OCI-LY3 (cell line): ENCODE results near the gene TDRD7.

ENCODE experiments used
- H2AFZ ChIP-seq: fragments of 200-600, 300-600 bp; shearing (Covaris generic); 2 replicates; pipeline ENCODE4 v1.6.0; 2014; ENCODE audit warnings: antibody characterized with exemption, low read depth, low read length
- H3K27ac ChIP-seq: fragments of 200-600, 300-600 bp; sonication (generic); 2 replicates; pipeline ENCODE4 v1.5.1; 2014; ENCODE audit warnings: mild to moderate bottlenecking, low read length, moderate library complexity, mixed read lengths
- H3K27me3 ChIP-seq: fragments of 200-600, 300-600 bp; sonication (generic); 2 replicates; pipeline ENCODE4 v1.6.1; 2014; ENCODE audit warnings: low read depth, low read length, mixed read lengths
- H3K36me3 ChIP-seq: fragments of 200-600, 300-600 bp; sonication (generic); replicated peaks from 2 replicates; pipeline ENCODE3; 2014; ENCODE audit warnings: low read depth, low read length, mixed read lengths
- H3K4me1 ChIP-seq: fragments of 300-600, 200-600 bp; sonication (generic); 2 replicates; pipeline ENCODE4 v1.6.1; 2014; ENCODE audit warnings: low read length, mixed read lengths
- H3K4me2 ChIP-seq: fragments of 200-600, 300-600 bp; sonication (generic); 2 replicates; pipeline ENCODE4 v1.6.1; 2014; ENCODE audit warnings: low read length, mixed read lengths
- H3K4me3 ChIP-seq: fragments of 300-600, 200-600 bp; sonication (generic); 2 replicates; pipeline ENCODE4 v1.5.1; 2014; ENCODE audit warnings: antibody characterized with exemption, mild to moderate bottlenecking, low read length, moderate library complexity
- H3K79me2 ChIP-seq: fragments of 300-600, 200-600 bp; shearing (Covaris generic); 2 replicates; pipeline ENCODE4 v1.6.1; 2014; ENCODE audit warnings: mild to moderate bottlenecking, low read length, mixed read lengths
- H3K9ac ChIP-seq: fragments of 300-600, 200-600 bp; shearing (Covaris generic); 2 replicates; pipeline ENCODE4 v1.6.0; 2014; ENCODE audit warnings: mild to moderate bottlenecking, low read length, moderate library complexity
- H3K9me3 ChIP-seq: fragments of 200-600, 300-600 bp; shearing (Covaris generic); 2 replicates; pipeline ENCODE4 v1.6.1; 2014; ENCODE audit warnings: low read length, mixed read lengths; ENCODE audit not compliant: insufficient read depth
- H4K20me1 ChIP-seq: fragments of 200-600, 300-600 bp; sonication (generic); 2 replicates; pipeline ENCODE4 v1.6.1; 2016; ENCODE audit warnings: low read length, mixed read lengths; ENCODE audit not compliant: insufficient read depth
- EZH2phosphoT487 ChIP-seq: fragments of 200-600 bp; shearing (Covaris generic); IDR thresholded peaks from 2 replicates; pipeline ENCODE4 v1.6.1; 2018; ENCODE audit warnings: antibody characterized with exemption, mixed run types, low read depth
- TF ChIP-seq, protein P1 (sequence below): fragments of 200-600, 300-600 bp; sonication (generic); IDR thresholded peaks from 2 replicates; pipeline ENCODE4 v1.5.1; 2014; ENCODE audit warnings: antibody characterized with exemption, low read length, low read depth

TDRD7 gene

GRCh38 chr9:97419309-97419867 lies 7.5 kb downstream of the TDRD7 start:
- no peak overlapping the region for H3K4me3 ChIP-seq
- H3K4me1 ChIP-seq, result no peaks in the 10 kb centered on the region
- H3K36me3 ChIP-seq, result no peaks in the 10 kb centered on the region
- no peak overlapping the region for H3K9ac ChIP-seq
- H4K20me1 ChIP-seq, result no peaks in the 10 kb centered on the region
- H3K27me3 ChIP-seq, result no peaks in the 10 kb centered on the region
- H3K79me2 ChIP-seq, result peaks cover 3% of the 10 kb centered on the region; the same call in 1 of the 2 replicates
- no peak for TF ChIP-seq EZH2phosphoT487
- TF ChIP-seq, protein P1, sequence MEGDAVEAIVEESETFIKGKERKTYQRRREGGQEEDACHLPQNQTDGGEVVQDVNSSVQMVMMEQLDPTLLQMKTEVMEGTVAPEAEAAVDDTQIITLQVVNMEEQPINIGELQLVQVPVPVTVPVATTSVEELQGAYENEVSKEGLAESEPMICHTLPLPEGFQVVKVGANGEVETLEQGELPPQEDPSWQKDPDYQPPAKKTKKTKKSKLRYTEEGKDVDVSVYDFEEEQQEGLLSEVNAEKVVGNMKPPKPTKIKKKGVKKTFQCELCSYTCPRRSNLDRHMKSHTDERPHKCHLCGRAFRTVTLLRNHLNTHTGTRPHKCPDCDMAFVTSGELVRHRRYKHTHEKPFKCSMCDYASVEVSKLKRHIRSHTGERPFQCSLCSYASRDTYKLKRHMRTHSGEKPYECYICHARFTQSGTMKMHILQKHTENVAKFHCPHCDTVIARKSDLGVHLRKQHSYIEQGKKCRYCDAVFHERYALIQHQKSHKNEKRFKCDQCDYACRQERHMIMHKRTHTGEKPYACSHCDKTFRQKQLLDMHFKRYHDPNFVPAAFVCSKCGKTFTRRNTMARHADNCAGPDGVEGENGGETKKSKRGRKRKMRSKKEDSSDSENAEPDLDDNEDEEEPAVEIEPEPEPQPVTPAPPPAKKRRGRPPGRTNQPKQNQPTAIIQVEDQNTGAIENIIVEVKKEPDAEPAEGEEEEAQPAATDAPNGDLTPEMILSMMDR, result no peak
- H3K9me3 ChIP-seq, result no peaks in the 10 kb centered on the region
- no peak overlapping the region for H2AFZ ChIP-seq
- no peak overlapping the region for H3K4me2 ChIP-seq
- no peak overlapping the region for H3K27ac ChIP-seq

- no peak overlapping the region for H3K4me3 ChIP-seq
- no peak overlapping the region for H3K27ac ChIP-seq
- no peak overlapping the region for H3K9ac ChIP-seq
- no peaks in the 10 kb centered on the region for H3K4me1 ChIP-seq
- H4K20me1 ChIP-seq, result no peaks in the 10 kb centered on the region
- 0 out of 2 replicates have a peak, but pooled peaks cover 6% of the 10 kb centered on the region for H3K79me2 ChIP-seq
- no peaks in the 10 kb centered on the region for H3K27me3 ChIP-seq
- no peak overlapping the region for H3K4me2 ChIP-seq
- H3K36me3 ChIP-seq, result no peaks in the 10 kb centered on the region
- H2AFZ ChIP-seq, result no peak overlapping the region
- H3K9me3 ChIP-seq, result no peaks in the 10 kb centered on the region
- TF ChIP-seq EZH2phosphoT487, result no peak
- TF ChIP-seq, protein P1, result no peak
Measured at GRCh38 chr9:97425336-97425972, 13.6 kb downstream of the TDRD7 start.

GRCh38 chr9:97425973-97426336 lies 14.1 kb downstream of the TDRD7 start:
- no peak overlapping the region for H3K4me2 ChIP-seq
- peaks cover 2% of the 10 kb centered on the region for H3K36me3 ChIP-seq
- H3K79me2 ChIP-seq, result 0 out of 2 replicates have a peak, but pooled peaks cover 6% of the 10 kb centered on the region
- no peak overlapping the region for H3K9ac ChIP-seq
- no peaks in the 10 kb centered on the region for H3K9me3 ChIP-seq
- no peak for TF ChIP-seq EZH2phosphoT487
- TF ChIP-seq, protein P1, result no peak
- H3K27me3 ChIP-seq, result no peaks in the 10 kb centered on the region
- no peak overlapping the region for H3K4me3 ChIP-seq
- H3K27ac ChIP-seq, result no peak overlapping the region
- no peak overlapping the region for H2AFZ ChIP-seq
- no peaks in the 10 kb centered on the region for H4K20me1 ChIP-seq
- no peaks in the 10 kb centered on the region for H3K4me1 ChIP-seq

DNA sequence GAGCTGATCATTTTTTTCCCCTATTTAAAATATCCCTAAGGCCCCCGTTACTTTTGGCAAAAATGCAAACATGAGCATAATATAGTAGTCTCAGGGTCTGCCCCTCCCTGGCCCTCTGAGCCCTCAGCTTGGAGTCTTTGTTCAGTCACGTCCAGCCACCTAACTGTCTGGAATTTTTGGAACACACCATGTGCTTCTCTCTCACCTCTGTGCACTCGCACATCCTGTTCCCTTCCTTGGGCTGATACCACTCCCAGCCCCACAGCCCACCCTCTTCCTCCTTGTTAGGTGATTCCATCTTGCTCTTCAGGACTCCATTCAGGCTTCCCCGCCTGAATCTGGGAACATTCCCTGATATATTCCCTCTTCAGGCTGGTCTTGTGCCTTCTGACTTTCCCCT lies 16.0 kb downstream of the TDRD7 start:
- 0 out of 2 replicates have a peak, but pooled peaks cover 6% of the 10 kb centered on the region for H3K79me2 ChIP-seq

More for the DNA sequence above, 16.0 kb downstream of the TDRD7 start:
- no peak overlapping the region for H3K27ac ChIP-seq
- H3K27me3 ChIP-seq, result no peaks in the 10 kb centered on the region
- H4K20me1 ChIP-seq, result no peaks in the 10 kb centered on the region
- 0 out of 2 replicates have a peak, but pooled peaks cover 3% of the 10 kb centered on the region for H3K4me1 ChIP-seq
- H3K4me2 ChIP-seq, result no peak overlapping the region
- no peak overlapping the region for H3K9ac ChIP-seq
- no peak overlapping the region for H2AFZ ChIP-seq
- no peak overlapping the region for H3K4me3 ChIP-seq
- no peaks in the 10 kb centered on the region for H3K9me3 ChIP-seq
- peaks cover 19% of the 10 kb centered on the region for H3K36me3 ChIP-seq
- TF ChIP-seq, protein P1, result no peak
- TF ChIP-seq EZH2phosphoT487, result no peak
